GM12891 (cell line): Measurements from ENCODE around the gene SLC12A5.

Experiments
- PAX5 ChIP-seq: IDR thresholded peaks from 2 replicates; pipeline ENCODE4 v1.6.1; 2011; ENCODE audit warnings: low read length, moderate library complexity, mild to moderate bottlenecking; ENCODE audit not compliant: insufficient read depth, severe bottlenecking
- POLR2A ChIP-seq: IDR thresholded peaks from 2 replicates; pipeline ENCODE4 v1.6.1; 2011; ENCODE audit warnings: low read depth, low read length, control low read depth
- POLR2AphosphoS5 ChIP-seq: IDR thresholded peaks from 2 replicates; pipeline ENCODE4 v1.6.1; 2011; ENCODE audit warnings: low read depth, low read length, control low read depth
- POU2F2 ChIP-seq: IDR thresholded peaks from 2 replicates; pipeline ENCODE4 v1.6.1; 2011; ENCODE audit warnings: low read depth, mild to moderate bottlenecking, control low read depth, low read length, moderate library complexity

DNA sequence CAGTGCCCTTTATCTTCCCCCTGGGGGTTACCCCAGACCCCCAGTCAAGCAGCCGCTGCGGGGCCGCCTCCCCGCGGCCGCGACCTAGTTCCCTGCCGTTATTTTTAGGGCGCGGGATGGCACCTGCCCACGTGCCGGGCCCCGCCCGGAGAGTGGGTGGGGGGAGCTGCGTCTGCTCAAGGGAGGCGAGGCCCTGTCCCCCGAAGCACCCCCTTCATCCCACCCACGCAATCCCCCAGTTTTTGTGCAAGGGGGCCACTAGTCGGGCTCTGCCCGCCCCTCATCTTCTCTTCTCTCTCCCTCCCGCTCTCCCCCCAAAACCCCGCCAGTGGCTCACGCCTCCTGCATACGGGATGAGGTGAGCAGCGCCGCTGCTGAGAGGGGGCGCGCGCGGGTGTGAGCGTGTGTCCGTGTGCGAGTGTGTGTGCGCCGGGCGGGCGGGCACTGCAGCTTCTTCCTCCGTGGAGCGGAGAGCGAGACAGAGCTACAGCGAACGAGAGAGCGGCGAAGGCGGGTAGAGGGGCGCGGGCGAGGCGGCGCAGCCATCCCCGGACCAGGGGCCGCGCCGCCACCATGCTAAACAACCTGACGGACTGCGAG lies at the start of gene SLC12A5:
- TF ChIP-seq POLR2AphosphoS5 (no peak), POLR2A (no peak), PAX5 (no peak), POU2F2 (no peak)
